ENCODE data around the gene FBXO15.

The FBXO15 gene

DNA sequence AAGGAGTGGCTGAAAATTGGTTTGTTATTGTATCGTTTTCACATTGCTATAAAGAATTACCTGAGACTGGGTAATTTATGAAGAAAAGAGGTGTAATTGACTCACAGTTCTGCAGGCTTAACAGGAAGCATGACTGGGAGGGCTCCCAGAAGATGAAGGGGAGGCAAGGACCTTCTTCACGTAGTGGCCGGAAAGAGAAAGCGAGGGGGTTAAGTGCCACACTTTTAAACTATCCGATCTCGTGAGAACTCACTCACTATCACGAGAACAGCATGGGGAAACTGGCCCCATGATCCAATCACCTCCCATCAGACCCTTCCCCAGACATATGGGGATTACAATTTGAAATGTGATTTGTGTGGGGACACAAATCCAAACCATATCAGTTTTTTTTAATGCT lies 81.6 kb downstream of the FBXO15 start:
- DNase-seq, result no peak

DNA sequence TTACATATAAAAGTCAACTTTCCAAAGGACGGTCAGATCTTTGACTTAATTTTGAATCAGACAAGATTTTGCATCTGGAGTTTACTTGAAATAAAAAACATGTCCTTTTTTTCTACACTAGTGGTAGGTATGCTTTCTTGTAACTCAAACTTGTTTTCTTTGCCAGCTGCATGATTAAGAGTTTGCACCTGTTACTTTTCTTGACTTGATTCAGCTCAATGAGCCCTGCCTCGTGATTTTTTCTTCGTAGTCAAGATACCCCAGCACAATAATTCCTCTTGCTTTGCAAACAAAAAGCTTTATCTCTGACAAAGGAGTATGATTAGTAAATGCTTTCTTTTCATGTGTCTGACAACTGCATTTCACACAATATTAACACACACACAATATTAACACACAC lies 82.3 kb downstream of the FBXO15 start:
- no peak for DNase-seq

- peak in 3 of 56 donors; percentile 4 to 16 (median 13) for DNase-seq
Observed at GRCh38 chr18:74064510-74064909, 83.1 kb downstream of the FBXO15 start.

DNA sequence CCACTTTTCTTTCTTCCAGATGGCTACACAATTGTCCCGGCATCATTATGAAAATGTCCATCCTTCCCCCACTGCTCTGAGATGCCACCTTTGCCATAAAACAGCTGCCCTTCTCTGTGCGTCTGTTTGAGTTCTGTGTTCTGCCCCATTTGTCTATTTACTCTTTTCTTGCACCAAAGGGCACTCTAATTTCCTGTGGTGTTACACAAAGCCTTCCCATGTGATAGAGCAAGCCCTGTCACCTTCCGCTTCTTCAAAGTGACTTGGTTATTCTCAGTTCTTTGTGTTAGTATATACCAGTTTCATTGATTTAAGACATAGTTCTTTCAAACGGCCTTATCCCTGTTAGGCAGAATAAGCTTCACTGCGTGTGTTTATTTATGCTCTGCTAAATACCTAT lies 84.1 kb downstream of the FBXO15 start:
- DNase-seq, result no peak

- no peak for DNase-seq
Observed at GRCh38 chr18:74063023-74063422, 84.6 kb downstream of the FBXO15 start.

GRCh38 chr18:74062037-74062436 lies 85.6 kb downstream of the FBXO15 start:
- DNase-seq, result no peak

DNA sequence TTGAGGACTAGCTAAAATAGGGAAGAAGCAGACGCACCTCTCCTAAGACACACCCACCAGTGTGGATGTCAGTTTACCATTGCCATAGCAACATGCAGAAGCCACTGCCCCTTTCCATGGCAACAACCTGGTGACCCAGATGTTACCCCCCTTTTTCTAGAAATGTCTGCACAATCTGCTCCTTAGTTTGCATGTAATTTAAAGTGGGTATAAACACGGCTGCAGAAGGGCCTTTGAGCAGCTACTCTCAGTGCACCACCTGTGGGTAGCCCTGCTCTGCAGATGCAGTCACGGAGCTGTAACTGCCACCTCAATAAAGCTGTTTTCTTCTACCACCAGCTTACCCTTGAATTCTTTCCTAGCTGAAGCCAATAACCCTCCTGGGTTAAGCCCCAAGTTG lies 87.1 kb downstream of the FBXO15 start:
- DNase-seq, result no peak

DNA sequence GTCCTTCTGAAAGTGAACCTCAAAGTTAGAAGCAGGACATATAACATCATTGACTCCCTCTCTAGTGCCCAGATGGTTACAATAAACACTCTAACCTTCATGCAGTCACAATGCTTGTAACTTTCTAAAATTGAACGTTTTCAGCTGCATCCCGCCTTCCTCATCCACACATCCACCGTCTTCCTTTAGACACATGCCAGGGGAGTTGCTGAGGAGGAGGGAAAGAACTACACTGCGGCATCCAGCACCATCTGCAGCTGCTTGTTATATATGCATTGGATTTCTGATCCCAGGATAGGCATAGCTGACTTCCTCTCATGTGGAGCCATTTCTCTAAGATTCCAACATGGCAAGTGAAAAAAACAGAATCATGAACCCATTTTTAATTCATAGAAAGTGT lies 96.8 kb downstream of the FBXO15 start:
- DNase-seq, result peak in 8 of 56 donors; percentile 2 to 24 (median 10)

GRCh38 chr18:74040459-74041332 lies 106.9 kb downstream of the FBXO15 start:
- DNase-seq, result peak in 1 of 56 donors; percentile 16

- DNase-seq, result no peak
Observed at GRCh38 chr18:74040008-74040407, 107.6 kb downstream of the FBXO15 start.

DNA sequence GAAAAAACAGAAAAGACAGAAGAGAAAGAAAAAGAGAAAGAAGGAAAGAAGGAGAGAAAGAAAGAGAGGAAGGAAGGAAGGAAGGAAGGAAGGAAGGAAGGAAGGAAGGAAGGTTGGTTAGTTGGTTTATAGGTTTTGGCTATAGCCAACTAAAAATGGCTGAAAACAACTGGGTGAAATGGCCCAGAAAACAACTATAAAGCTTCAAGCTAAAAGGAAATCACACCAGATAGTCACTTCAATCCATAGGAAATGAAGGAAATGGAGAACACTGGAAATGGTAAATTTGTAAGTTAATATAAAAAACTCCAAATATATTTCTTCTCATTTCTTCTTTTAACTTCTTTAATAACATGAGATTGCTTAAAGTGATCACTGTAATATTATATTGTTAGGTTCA lies 118.5 kb downstream of the FBXO15 start:
- no peak for DNase-seq

All from amygdala (tissue), 56 donors.